ENCODE data around the gene TOM1.

Gene TOM1

DNA sequence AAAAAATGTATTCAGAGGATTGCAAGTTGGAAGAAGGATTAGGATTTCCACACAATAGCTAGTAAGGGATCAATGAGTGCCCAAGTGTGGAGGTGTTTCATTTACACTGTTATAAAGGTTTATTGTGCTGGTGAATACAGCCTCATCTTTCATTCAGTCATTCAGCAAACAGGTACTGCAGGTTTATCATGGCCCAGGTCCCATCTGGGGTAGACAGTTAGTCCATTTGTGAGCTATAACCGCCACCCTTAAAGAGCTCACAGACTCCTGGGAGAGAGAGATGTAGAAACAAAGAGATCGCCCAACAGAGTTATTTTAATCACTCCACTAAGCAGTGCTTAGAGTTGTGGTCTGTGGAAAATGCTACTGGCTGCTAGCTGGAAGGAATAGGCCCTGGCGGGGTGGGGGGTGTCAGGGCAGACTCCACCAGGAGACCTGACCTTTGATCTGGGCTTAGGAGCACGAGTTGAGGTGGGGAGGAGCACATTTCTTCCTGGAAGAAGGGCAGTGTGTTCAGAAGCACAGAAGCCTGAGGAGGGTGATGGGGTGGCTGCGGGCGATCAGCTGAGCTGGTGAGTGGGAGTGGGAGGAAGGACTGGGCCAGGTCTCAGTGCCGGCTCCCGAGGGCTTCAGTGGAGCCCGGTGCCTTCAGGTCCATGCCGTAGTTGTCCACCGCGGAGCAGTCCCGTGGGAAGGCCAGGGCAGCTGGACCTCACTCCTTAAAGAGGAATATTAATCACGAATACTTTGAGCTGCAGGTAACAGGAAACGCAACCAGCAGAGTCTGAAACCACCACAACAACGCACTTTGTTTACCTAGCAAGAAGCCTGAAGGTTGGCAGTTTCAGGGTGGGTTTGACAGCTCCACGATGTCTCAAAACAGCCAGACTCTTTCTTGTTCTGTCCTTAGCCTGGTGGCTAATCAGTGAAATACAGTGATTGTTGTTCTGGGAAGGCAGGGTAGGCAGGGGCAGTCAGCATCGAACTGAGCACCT, 11.2 kb downstream of the TOM1 start:
- DNase-seq (ENCODE audit: low read depth in 1 of 2, low spot score in 1 of 2) = no peak
- Histone ChIP-seq H3K27me3 (ENCODE audit: insufficient read depth, poor library complexity, severe bottlenecking) (no peaks in the 10 kb centered on the region), H3K27ac (replicated peaks) (no peak overlapping the region), H3K4me3 (replicated peaks; ENCODE audit: insufficient read depth, low read length) (no peak overlapping the region)
- TF ChIP-seq POLR2AphosphoS5 (IDR thresholded peaks at IDR 0.05; ENCODE audit: low read depth) (no peak), SPI1 (IDR thresholded peaks at IDR 0.05; ENCODE audit: borderline replicate concordance, low read depth) (no peak), GABPA (IDR thresholded peaks at IDR 0.05; ENCODE audit: low read depth) (no peak)
- TF ChIP-seq, protein P1, sequence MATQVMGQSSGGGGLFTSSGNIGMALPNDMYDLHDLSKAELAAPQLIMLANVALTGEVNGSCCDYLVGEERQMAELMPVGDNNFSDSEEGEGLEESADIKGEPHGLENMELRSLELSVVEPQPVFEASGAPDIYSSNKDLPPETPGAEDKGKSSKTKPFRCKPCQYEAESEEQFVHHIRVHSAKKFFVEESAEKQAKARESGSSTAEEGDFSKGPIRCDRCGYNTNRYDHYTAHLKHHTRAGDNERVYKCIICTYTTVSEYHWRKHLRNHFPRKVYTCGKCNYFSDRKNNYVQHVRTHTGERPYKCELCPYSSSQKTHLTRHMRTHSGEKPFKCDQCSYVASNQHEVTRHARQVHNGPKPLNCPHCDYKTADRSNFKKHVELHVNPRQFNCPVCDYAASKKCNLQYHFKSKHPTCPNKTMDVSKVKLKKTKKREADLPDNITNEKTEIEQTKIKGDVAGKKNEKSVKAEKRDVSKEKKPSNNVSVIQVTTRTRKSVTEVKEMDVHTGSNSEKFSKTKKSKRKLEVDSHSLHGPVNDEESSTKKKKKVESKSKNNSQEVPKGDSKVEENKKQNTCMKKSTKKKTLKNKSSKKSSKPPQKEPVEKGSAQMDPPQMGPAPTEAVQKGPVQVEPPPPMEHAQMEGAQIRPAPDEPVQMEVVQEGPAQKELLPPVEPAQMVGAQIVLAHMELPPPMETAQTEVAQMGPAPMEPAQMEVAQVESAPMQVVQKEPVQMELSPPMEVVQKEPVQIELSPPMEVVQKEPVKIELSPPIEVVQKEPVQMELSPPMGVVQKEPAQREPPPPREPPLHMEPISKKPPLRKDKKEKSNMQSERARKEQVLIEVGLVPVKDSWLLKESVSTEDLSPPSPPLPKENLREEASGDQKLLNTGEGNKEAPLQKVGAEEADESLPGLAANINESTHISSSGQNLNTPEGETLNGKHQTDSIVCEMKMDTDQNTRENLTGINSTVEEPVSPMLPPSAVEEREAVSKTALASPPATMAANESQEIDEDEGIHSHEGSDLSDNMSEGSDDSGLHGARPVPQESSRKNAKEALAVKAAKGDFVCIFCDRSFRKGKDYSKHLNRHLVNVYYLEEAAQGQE (IDR thresholded peaks at IDR 0.05; ENCODE audit: insufficient replicate concordance, low read depth) = no peak
- TF ChIP-seq, protein P2, sequence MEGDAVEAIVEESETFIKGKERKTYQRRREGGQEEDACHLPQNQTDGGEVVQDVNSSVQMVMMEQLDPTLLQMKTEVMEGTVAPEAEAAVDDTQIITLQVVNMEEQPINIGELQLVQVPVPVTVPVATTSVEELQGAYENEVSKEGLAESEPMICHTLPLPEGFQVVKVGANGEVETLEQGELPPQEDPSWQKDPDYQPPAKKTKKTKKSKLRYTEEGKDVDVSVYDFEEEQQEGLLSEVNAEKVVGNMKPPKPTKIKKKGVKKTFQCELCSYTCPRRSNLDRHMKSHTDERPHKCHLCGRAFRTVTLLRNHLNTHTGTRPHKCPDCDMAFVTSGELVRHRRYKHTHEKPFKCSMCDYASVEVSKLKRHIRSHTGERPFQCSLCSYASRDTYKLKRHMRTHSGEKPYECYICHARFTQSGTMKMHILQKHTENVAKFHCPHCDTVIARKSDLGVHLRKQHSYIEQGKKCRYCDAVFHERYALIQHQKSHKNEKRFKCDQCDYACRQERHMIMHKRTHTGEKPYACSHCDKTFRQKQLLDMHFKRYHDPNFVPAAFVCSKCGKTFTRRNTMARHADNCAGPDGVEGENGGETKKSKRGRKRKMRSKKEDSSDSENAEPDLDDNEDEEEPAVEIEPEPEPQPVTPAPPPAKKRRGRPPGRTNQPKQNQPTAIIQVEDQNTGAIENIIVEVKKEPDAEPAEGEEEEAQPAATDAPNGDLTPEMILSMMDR (IDR thresholded peaks at IDR 0.05; ENCODE audit: insufficient read depth, low read length) = no peak

DNA sequence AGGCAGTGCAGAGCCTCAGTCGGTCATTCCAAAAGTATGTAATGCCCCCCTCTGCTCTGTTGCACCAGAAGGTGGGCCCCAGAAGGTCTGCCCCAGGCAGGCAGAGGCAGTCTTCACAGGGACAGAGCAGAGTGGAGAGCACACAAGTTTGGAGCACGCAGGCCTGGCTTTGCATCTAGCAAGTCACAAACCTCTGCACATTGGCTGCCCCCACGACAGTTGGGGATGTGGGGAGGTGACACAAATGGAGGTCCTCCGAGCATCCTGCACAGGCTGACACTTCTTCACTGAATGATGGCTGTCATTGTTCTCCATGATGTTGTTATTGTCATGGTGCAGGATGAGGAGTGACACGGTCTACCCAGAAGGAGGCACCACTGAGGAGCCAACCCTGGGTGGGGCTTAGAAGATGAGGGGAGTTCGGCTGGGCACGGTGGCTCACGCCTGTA, 11.9 kb downstream of the TOM1 start:
- H3K27me3 ChIP-seq (ENCODE audit: insufficient read depth, poor library complexity, severe bottlenecking) = no peaks in the 10 kb centered on the region
- H3K27ac ChIP-seq (replicated peaks) = no peak overlapping the region
- no peak overlapping the region for H3K4me3 ChIP-seq (replicated peaks; ENCODE audit: insufficient read depth, low read length)
- no peak for DNase-seq (ENCODE audit: low read depth in 1 of 2, low spot score in 1 of 2)
- TF ChIP-seq GABPA (IDR thresholded peaks at IDR 0.05; ENCODE audit: low read depth) = no peak

DNA sequence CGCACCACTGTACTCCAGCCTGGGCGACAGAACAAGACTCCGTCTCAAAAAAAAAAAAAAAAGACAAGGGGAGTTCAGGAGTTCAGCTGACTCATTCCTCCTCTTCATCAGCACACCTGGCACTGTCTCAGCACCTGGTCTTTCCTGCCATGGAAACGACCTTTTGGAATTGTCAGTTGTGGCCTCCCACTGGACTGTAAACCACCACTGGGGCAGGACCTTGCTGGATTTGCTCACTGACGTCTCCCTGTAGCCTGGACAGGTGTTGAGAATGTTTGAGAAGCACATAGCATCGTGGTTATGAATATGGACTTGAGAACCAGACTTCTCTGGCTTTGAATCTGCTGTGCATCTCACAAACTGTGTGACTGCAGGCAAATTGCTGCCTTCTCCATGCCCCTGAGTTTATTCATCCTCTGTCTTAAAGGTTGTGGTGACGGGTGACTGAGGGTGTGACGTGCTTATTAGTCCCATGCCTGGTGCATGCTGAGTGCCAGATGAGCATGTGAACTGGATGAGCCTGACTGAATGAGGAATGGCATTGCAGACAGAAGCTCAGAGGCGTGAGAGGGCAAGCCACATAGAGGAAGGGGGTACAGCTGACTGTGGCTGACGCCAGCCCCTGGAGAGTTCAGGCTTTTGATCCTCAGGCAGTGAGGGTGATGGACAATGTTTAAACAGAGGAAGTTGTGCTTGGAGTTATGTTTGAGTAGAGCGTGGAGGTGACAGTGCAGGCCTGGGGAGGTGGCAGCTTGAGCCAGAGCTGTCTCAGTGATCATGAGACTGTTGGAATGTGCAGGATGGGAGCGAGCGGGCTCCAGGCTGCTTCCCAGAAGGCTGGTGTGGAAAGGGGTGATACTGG, 12.7 kb downstream of the TOM1 start:
- Histone ChIP-seq H3K27ac (replicated peaks) (no peak overlapping the region), H3K4me3 (replicated peaks; ENCODE audit: insufficient read depth, low read length) (no peak overlapping the region), H3K27me3 (ENCODE audit: insufficient read depth, poor library complexity, severe bottlenecking) (no peaks in the 10 kb centered on the region)
- TF ChIP-seq POLR2AphosphoS5 (IDR thresholded peaks at IDR 0.05; ENCODE audit: low read depth) = no peak
- TF ChIP-seq GABPA (IDR thresholded peaks at IDR 0.05; ENCODE audit: low read depth) = no peak
- TF ChIP-seq SPI1 (IDR thresholded peaks at IDR 0.05; ENCODE audit: borderline replicate concordance, low read depth) = no peak
- TF ChIP-seq, protein P1 (IDR thresholded peaks at IDR 0.05; ENCODE audit: insufficient replicate concordance, low read depth) = no peak
- TF ChIP-seq, protein P2 (IDR thresholded peaks at IDR 0.05; ENCODE audit: insufficient read depth, low read length) = no peak
- DNase-seq (ENCODE audit: low read depth in 1 of 2, low spot score in 1 of 2) = no peak
